ENCODE data around the gene FGF18. TPM values are rescaled to one million over a fixed set of nuclear protein-coding genes. Genes with fewer than 3 reads are reported as not detected.

Gene FGF18
- total and polyA plus RNA-seq, 7 donors, result 0.28 to 3.0 (median 0.48) TPM; not detected in 3

DNA sequence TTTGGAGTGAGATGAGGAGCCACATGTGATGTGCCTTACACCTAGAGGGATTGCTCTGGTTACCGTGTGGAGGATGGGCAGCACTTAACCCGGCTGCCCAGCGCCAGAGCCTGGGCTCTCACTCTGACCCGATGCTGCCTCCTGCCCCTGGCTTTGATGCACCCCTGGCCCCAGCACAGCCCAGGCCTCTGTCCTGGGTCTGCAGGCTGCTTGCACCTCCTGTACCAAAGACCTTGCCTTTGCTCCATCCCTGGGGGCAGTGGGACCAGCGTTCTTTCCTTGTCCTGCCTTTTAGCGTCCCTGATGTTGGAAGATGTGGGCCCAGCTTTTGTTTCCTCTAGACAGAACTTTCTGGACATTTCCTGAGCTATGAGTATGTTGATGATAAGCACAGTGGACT, 40.4 kb downstream of the FGF18 start:
- no peak overlapping the region for H3K4me3 ChIP-seq
- H3K36me3 ChIP-seq, result no peaks in the 10 kb centered on the region
- no peaks in the 10 kb centered on the region for H3K4me1 ChIP-seq
- TF ChIP-seq POLR2A (IDR thresholded peaks at IDR 0.05), result no peak
- TF ChIP-seq EP300 (IDR thresholded peaks at IDR 0.05), result no peak
- TF ChIP-seq, protein P1, sequence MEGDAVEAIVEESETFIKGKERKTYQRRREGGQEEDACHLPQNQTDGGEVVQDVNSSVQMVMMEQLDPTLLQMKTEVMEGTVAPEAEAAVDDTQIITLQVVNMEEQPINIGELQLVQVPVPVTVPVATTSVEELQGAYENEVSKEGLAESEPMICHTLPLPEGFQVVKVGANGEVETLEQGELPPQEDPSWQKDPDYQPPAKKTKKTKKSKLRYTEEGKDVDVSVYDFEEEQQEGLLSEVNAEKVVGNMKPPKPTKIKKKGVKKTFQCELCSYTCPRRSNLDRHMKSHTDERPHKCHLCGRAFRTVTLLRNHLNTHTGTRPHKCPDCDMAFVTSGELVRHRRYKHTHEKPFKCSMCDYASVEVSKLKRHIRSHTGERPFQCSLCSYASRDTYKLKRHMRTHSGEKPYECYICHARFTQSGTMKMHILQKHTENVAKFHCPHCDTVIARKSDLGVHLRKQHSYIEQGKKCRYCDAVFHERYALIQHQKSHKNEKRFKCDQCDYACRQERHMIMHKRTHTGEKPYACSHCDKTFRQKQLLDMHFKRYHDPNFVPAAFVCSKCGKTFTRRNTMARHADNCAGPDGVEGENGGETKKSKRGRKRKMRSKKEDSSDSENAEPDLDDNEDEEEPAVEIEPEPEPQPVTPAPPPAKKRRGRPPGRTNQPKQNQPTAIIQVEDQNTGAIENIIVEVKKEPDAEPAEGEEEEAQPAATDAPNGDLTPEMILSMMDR (IDR thresholded peaks at IDR 0.05), result no peak
- TF ChIP-seq POLR2AphosphoS5 (IDR thresholded peaks at IDR 0.05), result no peak
- H3K27me3 ChIP-seq, result no peaks in the 10 kb centered on the region
- no peak overlapping the region for H3K27ac ChIP-seq
- WGBS, 2 donors, result 77 to 80% methylated on average over 6 of the region's 6 CpGs
- intact Hi-C loops (cut with DNase I), result no loop called here
- no peak for DNase-seq
- no peaks in the 10 kb centered on the region for H3K9me3 ChIP-seq

DNA sequence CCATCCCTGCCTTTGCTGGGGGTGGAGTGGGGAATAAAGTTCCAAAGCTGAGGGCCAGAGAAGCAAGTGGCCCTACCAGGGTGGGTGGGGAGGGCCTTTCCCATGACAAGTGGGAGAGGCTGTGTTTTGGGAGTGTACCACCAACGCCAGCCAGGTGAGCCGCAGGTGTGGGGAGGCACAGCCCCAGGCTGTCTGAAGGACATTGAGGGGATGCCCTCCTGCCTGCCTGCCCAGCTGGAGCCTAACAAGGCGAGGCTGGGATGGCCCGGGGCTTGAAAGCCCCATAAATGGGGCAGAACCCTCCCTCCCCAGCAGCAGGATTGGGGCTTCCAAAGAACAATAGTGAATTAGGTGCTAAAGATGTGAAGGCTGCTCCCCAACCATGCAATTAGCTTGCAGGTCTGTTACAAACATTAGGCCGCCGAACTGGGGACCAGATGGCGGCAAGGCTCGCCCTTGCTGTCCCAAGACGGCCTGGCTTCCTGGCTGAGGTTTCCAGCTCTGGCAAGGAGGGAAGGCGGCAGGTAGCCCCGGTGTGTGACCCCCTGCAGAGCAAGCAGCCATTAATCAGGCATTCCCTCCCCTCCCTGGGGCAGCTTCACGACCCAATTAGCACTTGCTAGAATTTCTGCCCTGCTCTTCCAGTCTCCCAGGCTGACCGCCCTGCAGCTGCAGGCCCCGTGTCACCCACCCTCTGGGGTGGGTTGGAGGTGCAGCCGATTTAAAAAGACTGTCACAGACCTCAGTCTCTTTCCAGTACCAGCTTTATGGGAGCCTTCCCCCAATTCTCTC, 42.9 kb downstream of the FGF18 start:
- intact Hi-C loops (cut with DNase I), result no loop called here
- Histone ChIP-seq H3K9me3 (no peaks in the 10 kb centered on the region), H3K36me3 (no peaks in the 10 kb centered on the region), H3K27me3 (no peaks in the 10 kb centered on the region), H3K4me3 (no peak overlapping the region), H3K27ac (no peak overlapping the region), H3K4me1 (no peaks in the 10 kb centered on the region)
- 70 to 74% methylated on average over 15 of the region's 15 CpGs for WGBS, 2 donors
- TF ChIP-seq, protein P1 (IDR thresholded peaks at IDR 0.05), result no peak
- TF ChIP-seq POLR2A (IDR thresholded peaks at IDR 0.05) (no peak), POLR2AphosphoS5 (IDR thresholded peaks at IDR 0.05) (no peak), EP300 (IDR thresholded peaks at IDR 0.05) (no peak)
- no peak for DNase-seq

DNA sequence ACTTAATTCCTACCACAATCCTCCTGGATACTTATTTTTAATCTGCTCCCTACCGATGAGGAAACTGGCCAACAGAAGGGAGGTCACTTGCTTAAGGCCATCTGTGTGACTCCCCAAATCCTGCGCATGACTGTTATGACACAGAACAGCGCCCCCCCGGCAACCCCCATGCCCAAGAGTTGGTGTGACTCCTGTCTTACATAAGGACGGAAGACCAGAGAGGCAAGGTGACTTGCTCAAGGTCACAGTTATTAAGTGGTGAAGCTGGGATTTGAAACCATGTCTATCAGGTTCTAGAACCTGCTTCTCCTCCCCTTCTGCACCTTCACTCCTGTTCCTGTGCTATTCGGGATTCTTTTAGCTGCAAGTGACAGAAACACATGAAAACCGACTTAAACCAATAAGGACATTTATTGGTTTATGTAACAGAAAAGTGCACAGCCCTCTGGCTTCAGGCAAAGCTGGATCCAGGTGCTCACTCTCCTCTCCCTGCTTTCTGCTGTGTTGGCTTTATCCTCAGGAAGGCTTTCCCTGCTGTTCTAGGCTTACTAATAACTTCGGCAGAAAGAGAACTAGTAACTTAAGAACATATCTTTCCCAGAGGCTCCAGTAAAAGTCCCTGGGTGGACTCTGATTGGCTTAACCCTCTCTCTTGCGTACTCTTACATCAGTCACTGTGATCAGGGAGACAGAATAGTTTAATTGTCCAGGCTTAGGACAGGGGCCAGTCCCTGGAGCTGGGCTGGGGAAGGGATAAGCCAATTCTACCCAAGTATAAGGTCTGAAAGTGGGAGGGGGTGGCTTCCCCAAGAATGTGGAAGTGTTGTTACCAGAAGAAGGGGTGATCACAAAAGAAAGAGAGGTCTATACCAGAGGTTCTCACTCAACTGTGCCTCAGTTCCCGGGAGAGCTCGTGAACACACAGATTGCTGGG, 43.7 kb downstream of the FGF18 start:
- intact Hi-C loops (cut with DNase I), result no loop called here
- Histone ChIP-seq H3K27me3 (no peaks in the 10 kb centered on the region), H3K27ac (no peak overlapping the region), H3K36me3 (no peaks in the 10 kb centered on the region), H3K4me1 (no peaks in the 10 kb centered on the region), H3K4me3 (no peak overlapping the region), H3K9me3 (no peaks in the 10 kb centered on the region)
- WGBS, 2 donors, result 77 to 86% methylated on average over 11 of the region's 11 CpGs
- no peak for TF ChIP-seq EP300 (IDR thresholded peaks at IDR 0.05)
- DNase-seq, result no peak

DNA sequence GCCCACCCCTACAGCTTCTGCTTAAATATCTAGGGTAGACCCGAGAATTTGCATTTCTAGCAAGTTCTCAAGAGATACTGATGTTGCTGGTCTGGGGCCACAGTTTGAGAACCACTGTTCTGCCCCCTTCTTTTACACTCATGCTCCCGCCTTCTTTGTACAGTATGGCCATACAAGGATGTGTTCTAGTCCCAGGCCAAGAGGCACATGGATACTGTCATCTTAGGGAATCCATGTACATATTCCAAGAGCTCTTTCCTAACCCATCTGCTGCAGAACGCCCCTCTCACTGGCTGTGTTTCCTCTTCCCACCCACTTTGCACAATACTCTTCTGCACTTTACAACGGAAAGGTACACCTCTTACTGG, 44.4 kb downstream of the FGF18 start:
- Histone ChIP-seq H3K9me3 (no peaks in the 10 kb centered on the region), H3K4me1 (no peaks in the 10 kb centered on the region), H3K27me3 (no peaks in the 10 kb centered on the region), H3K36me3 (no peaks in the 10 kb centered on the region), H3K4me3 (no peak overlapping the region), H3K27ac (no peak overlapping the region)
- WGBS, 2 donors, result 73 to 75% methylated on average over 4 of the region's 4 CpGs
- intact Hi-C loops (cut with DNase I), result no loop called here
- TF ChIP-seq POLR2A (IDR thresholded peaks at IDR 0.05), result no peak
- TF ChIP-seq, protein P1 (IDR thresholded peaks at IDR 0.05), result no peak
- no peak for TF ChIP-seq POLR2AphosphoS5 (IDR thresholded peaks at IDR 0.05)
- TF ChIP-seq EP300 (IDR thresholded peaks at IDR 0.05), result no peak
- DNase-seq, result no peak

DNA sequence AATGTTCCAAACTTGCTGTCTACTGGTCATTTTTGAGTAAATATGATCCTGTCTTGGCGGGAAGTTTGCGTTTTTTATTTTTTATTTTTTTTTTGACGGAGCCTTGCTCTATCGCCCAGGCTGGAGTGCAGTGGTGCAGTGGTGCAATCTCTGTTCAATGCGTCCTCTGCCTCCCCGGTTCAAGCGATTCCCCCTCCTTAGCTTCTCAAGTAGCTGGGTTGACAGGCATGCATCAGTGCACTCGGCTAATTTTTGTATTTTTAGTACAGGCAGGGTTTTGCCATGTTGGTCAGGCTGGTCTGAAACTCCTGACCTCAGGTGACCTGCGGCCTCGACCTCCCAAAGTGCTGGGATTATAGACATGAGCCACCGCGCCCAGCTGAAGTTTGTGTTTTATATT, 45.4 kb downstream of the FGF18 start:
- intact Hi-C loops (cut with DNase I), result no loop called here
- no peak overlapping the region for H3K27ac ChIP-seq
- no peaks in the 10 kb centered on the region for H3K4me1 ChIP-seq
- TF ChIP-seq EP300 (IDR thresholded peaks at IDR 0.05) (no peak), POLR2AphosphoS5 (IDR thresholded peaks at IDR 0.05) (no peak), POLR2A (IDR thresholded peaks at IDR 0.05) (no peak)
- TF ChIP-seq, protein P1 (IDR thresholded peaks at IDR 0.05), result no peak
- no peaks in the 10 kb centered on the region for H3K36me3 ChIP-seq
- no peaks in the 10 kb centered on the region for H3K27me3 ChIP-seq
- no peak for DNase-seq
- 86 to 91% methylated on average over 12 of the region's 12 CpGs for WGBS, 2 donors
- H3K9me3 ChIP-seq, result no peaks in the 10 kb centered on the region
- no peak overlapping the region for H3K4me3 ChIP-seq

All from sigmoid colon (tissue), 7 donors.